Fibroblast of lung (primary cell): ENCODE data around the gene LAMA5. TPM values are rescaled to one million over a fixed set of nuclear protein-coding genes. Genes with fewer than 3 reads are reported as not detected.

Experiments used
- DNase-seq, 2 donors: peaks; one replicate each; pipeline versions ENCODE4 v3.0.0 to v3.0.0-alpha.2; 2010; ENCODE audit warnings: low read depth in 2 of 2
- H2AFZ ChIP-seq: 2 replicates; pipeline ENCODE4 v1.5.1; 2012; ENCODE audit warnings: low read length, control low read depth, inconsistent platforms
- H3K27ac ChIP-seq: 2 replicates; pipeline ENCODE4 v1.5.1; 2011; ENCODE audit warnings: low read length, control low read depth; ENCODE audit not compliant: insufficient read depth
- H3K27me3 ChIP-seq: 2 replicates; pipeline ENCODE4 v1.5.1; 2011; ENCODE audit warnings: mild to moderate bottlenecking, low read length; ENCODE audit not compliant: control insufficient read depth, insufficient read depth
- H3K36me3 ChIP-seq: 2 replicates; pipeline ENCODE4 v1.5.1; 2011; ENCODE audit warnings: low read length; ENCODE audit not compliant: control insufficient read depth, insufficient read depth
- H3K4me1 ChIP-seq: 2 replicates; pipeline ENCODE4 v1.5.1; 2011; ENCODE audit warnings: low read length; ENCODE audit not compliant: control insufficient read depth, insufficient read depth; ENCODE audit errors: extremely low read depth
- H3K4me2 ChIP-seq: 2 replicates; pipeline ENCODE4 v1.5.1; 2011; ENCODE audit warnings: low read length, control low read depth; ENCODE audit not compliant: insufficient read depth; ENCODE audit errors: extremely low read depth
- H3K4me3 ChIP-seq, 4 experiments: fragments of 200-600 bp in 1 of 4; sonication (generic) in 1 of 4; replicated peaks in 1 of 4; 2 replicates each; pipeline ENCODE4 v1.5.1; 2011 to 2016; ENCODE audit warnings: low read length in 4 of 4, low read depth in 3 of 4, mild to moderate bottlenecking in 3 of 4, control low read depth in 2 of 4, inconsistent platforms in 1 of 4, mixed read lengths in 1 of 4; ENCODE audit not compliant: insufficient read depth in 1 of 4; ENCODE audit errors: control extremely low read depth in 1 of 4
- H3K79me2 ChIP-seq: 2 replicates; pipeline ENCODE4 v1.5.1; 2012; ENCODE audit warnings: mild to moderate bottlenecking, low read length, inconsistent platforms; ENCODE audit not compliant: control insufficient read depth, insufficient read depth
- H3K9ac ChIP-seq: 2 replicates; pipeline ENCODE4 v1.5.1; 2011; ENCODE audit warnings: mild to moderate bottlenecking, low read length, control low read depth; ENCODE audit not compliant: insufficient read depth
- H3K9me3 ChIP-seq: 2 replicates; pipeline ENCODE4 v1.5.1; 2012; ENCODE audit warnings: low read depth, low read length; ENCODE audit not compliant: control insufficient read depth, insufficient read depth
- H4K20me1 ChIP-seq: 2 replicates; pipeline ENCODE4 v1.5.1; 2011; ENCODE audit warnings: low read length; ENCODE audit not compliant: control insufficient read depth, insufficient read depth; ENCODE audit errors: extremely low read depth
- CTCF ChIP-seq, 2 donors: IDR thresholded peaks in 1 of 2; conservative IDR thresholded peaks in 1 of 2; 1 replicate in 1 of 2; 2 replicates in 1 of 2; pipeline ENCODE4 v1.5.1; 2011 to 2012; ENCODE audit warnings: low read length in 2 of 2, control low read depth in 1 of 2, inconsistent platforms in 1 of 2, low read depth in 1 of 2, mild to moderate bottlenecking in 1 of 2
- EZH2 ChIP-seq: IDR thresholded peaks from 2 replicates; pipeline ENCODE4 v1.5.1; 2012; ENCODE audit warnings: low read length, control low read depth, mild to moderate bottlenecking; ENCODE audit errors: missing control alignments
- polyA plus RNA-seq, 2 donors: library from polyadenylated mRNA; depleted of rRNA in 1 of 2; stranded (reverse) in 1 of 2; unstranded in 1 of 2; fragments of >200 nt; gene quantifications; 2 replicates each; pipeline ENCODE4 v1.2.1, GENCODE V29; 2011 to 2012; ENCODE audit warnings: missing spikeins in 1 of 2
- total RNA-seq: library from RNA; depleted of rRNA; stranded (reverse); fragments of >200 nt; gene quantifications from 2 replicates; pipeline ENCODE4 v1.2.1, GENCODE V29; 2014

LAMA5 gene
- total and polyA plus RNA-seq, 2 donors (not counting 1 experiment from before 2014, with no cell fraction given), result 1.5 to 81.6 TPM

- peaks cover 16% of the 10 kb centered on the region for H3K79me2 ChIP-seq
- H4K20me1 ChIP-seq, result peaks cover 3% of the 10 kb centered on the region
- H3K4me1 ChIP-seq, result no peaks in the 10 kb centered on the region
- no peaks in the 10 kb centered on the region for H3K27me3 ChIP-seq
- no peak overlapping the region for H3K4me3 ChIP-seq
- no peaks in the 10 kb centered on the region for H3K9me3 ChIP-seq
- no peak overlapping the region for H2AFZ ChIP-seq
- TF ChIP-seq CTCF (conservative IDR thresholded peaks at IDR 0.05 in 1 of 2, IDR thresholded peaks at IDR 0.05 in 1 of 2; ENCODE audit: low read depth in 1 of 2, low read length in 2 of 2), result no peak
- TF ChIP-seq EZH2, result no peak
- H3K4me2 ChIP-seq, result no peak overlapping the region
- no peak overlapping the region for H3K27ac ChIP-seq
- DNase-seq, result no peak
- no peak overlapping the region for H3K9ac ChIP-seq
- peaks cover 57% of the 10 kb centered on the region for H3K36me3 ChIP-seq
Measured at GRCh38 chr20:62309947-62310756, 57.0 kb downstream of the LAMA5 start.

GRCh38 chr20:62309198-62309944 lies 57.7 kb downstream of the LAMA5 start:
- no peak for DNase-seq
- Histone ChIP-seq H3K9me3 (no peaks in the 10 kb centered on the region), H4K20me1 (peaks cover 3% of the 10 kb centered on the region), H3K27ac (no peak overlapping the region), H3K4me1 (peaks cover under 1% of the 10 kb centered on the region), H3K4me3 (no peak overlapping the region), H2AFZ (no peak overlapping the region), H3K36me3 (peaks cover 51% of the 10 kb centered on the region), H3K79me2 (peaks cover 24% of the 10 kb centered on the region), H3K4me2 (no peak overlapping the region), H3K9ac (no peak overlapping the region), H3K27me3 (no peaks in the 10 kb centered on the region)
- TF ChIP-seq EZH2 (no peak), CTCF (conservative IDR thresholded peaks at IDR 0.05 in 1 of 2, IDR thresholded peaks at IDR 0.05 in 1 of 2; ENCODE audit: low read depth in 1 of 2, low read length in 2 of 2) (no peak)

GRCh38 chr20:62308102-62308822 lies 58.9 kb downstream of the LAMA5 start:
- TF ChIP-seq EZH2 (no peak), CTCF (conservative IDR thresholded peaks at IDR 0.05 in 1 of 2, IDR thresholded peaks at IDR 0.05 in 1 of 2; ENCODE audit: low read depth in 1 of 2, low read length in 2 of 2) (no peak)
- no peak overlapping the region for H3K4me2 ChIP-seq
- H2AFZ ChIP-seq, result no peak overlapping the region
- peaks cover 3% of the 10 kb centered on the region for H4K20me1 ChIP-seq
- no peak overlapping the region for H3K9ac ChIP-seq
- H3K4me1 ChIP-seq, result peaks cover 4% of the 10 kb centered on the region
- no peak for DNase-seq
- no peak overlapping the region for H3K4me3 ChIP-seq
- no peaks in the 10 kb centered on the region for H3K9me3 ChIP-seq
- H3K79me2 ChIP-seq, result peaks cover 35% of the 10 kb centered on the region
- H3K27me3 ChIP-seq, result no peaks in the 10 kb centered on the region
- peaks cover 50% of the 10 kb centered on the region for H3K36me3 ChIP-seq
- no peak overlapping the region for H3K27ac ChIP-seq
